Lower lobe of right lung (tissue), 2 donors: ENCODE measurements around the gene SSU72. TPM values are rescaled to one million over a fixed set of nuclear protein-coding genes. Genes with fewer than 3 reads are reported as not detected.
"Not testable (repeated sequence)": the region's sequence is repeated elsewhere in the genome, so short reads cannot be mapped to it uniquely, and the experiment has no call there.

Experiments used
- ATAC-seq, 2 donors: fragments of 200-7000 bp; cut with Tn5 transposase; one replicate each; pipeline ENCODE4 v1.9.1; 2020 to 2022; ENCODE audit warnings: mild to moderate bottlenecking in 2 of 2, moderate library complexity in 2 of 2
- DNase-seq: peaks from one replicate; pipeline ENCODE4 v3.0.0-alpha.2; 2020
- H3K27ac ChIP-seq: fragments of 200-600 bp; one replicate; pipeline ENCODE4 v1.8.0; 2022
- H3K27me3 ChIP-seq: fragments of 200-600 bp; one replicate; pipeline ENCODE4 v1.8.0; 2022; ENCODE audit warnings: low read depth
- H3K36me3 ChIP-seq: fragments of 200-600 bp; one replicate; pipeline ENCODE4 v1.8.0; 2022; ENCODE audit warnings: mild to moderate bottlenecking
- H3K4me1 ChIP-seq: fragments of 200-600 bp; one replicate; pipeline ENCODE4 v1.8.0; 2022
- H3K4me3 ChIP-seq: fragments of 200-600 bp; one replicate; pipeline ENCODE4 v1.8.0; 2022; ENCODE audit warnings: mild to moderate bottlenecking
- H3K9me3 ChIP-seq: fragments of 200-600 bp; one replicate; pipeline ENCODE4 v1.8.0; 2022
- intact Hi-C: fragments of 100-400 bp; cut with DNase I; formaldehyde crosslinking; loops from one replicate; pipeline ENCODE4 v1.11.0; 2022
- total RNA-seq: library from RNA; stranded (reverse); fragmentation: NEBNext Ultra II Directional; extraction: Animal tissue kit (Norgen Biotek cat#: 25700); gene quantifications from one replicate; pipeline ENCODE4 v1.2.1, GENCODE V29; 2021
- TF ChIP-seq, protein P1 (sequence below): fragments of 200-600 bp; IDR thresholded peaks from one replicate; pipeline ENCODE4 v1.8.0; 2022; ENCODE audit warnings: antibody characterized with exemption, mild to moderate bottlenecking
- donor health status: DM: no; HTN: yes; CAD: no; lungs with severe emphysema.

The SSU72 gene
- total RNA-seq, 1 donor from 2014 or later: 123 TPM

- no peak overlapping the region for H3K4me3 ChIP-seq
- no peaks in the 10 kb centered on the region for H3K27me3 ChIP-seq
- peaks cover 44% of the 10 kb centered on the region for H3K36me3 ChIP-seq
- TF ChIP-seq, protein P1, sequence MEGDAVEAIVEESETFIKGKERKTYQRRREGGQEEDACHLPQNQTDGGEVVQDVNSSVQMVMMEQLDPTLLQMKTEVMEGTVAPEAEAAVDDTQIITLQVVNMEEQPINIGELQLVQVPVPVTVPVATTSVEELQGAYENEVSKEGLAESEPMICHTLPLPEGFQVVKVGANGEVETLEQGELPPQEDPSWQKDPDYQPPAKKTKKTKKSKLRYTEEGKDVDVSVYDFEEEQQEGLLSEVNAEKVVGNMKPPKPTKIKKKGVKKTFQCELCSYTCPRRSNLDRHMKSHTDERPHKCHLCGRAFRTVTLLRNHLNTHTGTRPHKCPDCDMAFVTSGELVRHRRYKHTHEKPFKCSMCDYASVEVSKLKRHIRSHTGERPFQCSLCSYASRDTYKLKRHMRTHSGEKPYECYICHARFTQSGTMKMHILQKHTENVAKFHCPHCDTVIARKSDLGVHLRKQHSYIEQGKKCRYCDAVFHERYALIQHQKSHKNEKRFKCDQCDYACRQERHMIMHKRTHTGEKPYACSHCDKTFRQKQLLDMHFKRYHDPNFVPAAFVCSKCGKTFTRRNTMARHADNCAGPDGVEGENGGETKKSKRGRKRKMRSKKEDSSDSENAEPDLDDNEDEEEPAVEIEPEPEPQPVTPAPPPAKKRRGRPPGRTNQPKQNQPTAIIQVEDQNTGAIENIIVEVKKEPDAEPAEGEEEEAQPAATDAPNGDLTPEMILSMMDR: no peak
- no peak overlapping the region for H3K27ac ChIP-seq
- DNase-seq: no peak
- ATAC-seq: no peak
- H3K9me3 ChIP-seq: no peaks in the 10 kb centered on the region
- intact Hi-C loops: no loop called here
- H3K4me1 ChIP-seq: no peaks in the 10 kb centered on the region
Observed at GRCh38 chr1:1521331-1521730, 53.3 kb downstream of the SSU72 start.

DNA sequence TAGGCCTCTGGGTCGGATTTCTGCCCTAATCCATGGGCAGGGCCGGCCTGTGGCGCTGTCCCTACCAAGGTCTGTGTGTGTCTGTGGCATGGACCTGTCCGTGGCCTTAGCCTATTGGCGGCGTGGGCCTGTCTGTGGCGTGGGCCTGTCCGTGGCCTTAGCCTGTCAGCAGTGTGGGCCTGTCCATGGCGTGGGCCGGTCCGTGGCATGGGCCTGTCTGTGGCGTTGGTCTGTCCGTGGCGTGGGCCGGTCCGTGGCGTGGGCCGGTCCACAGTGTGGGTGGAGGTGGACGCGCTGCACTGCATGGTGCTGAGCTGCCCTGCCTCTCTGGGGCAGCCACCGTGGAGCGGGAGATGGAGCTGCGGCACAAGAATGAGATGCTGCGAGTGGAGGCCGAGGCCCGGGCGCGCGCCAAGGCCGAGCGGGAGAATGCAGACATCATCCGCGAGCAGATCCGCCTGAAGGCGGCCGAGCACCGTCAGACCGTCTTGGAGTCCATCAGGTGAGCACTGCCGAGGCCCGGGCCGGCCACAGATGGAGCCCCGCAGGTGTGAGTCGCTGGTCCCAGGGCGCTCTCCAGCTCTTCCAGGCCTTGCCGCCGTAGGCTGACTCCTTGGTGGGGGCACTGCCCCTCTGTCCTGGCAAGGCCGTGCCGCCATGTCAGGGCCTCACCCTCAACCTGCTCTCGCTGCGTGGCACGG lies 54.7 kb downstream of the SSU72 start:
- DNase-seq, H3K27ac ChIP-seq, H3K27me3 ChIP-seq, H3K4me1 ChIP-seq, H3K4me3 ChIP-seq, intact Hi-C loops, H3K9me3 ChIP-seq: not testable (repeated sequence)
- ATAC-seq: peak; percentile 4 to 8
- peaks cover 35% of the 10 kb centered on the region for H3K36me3 ChIP-seq

DNA sequence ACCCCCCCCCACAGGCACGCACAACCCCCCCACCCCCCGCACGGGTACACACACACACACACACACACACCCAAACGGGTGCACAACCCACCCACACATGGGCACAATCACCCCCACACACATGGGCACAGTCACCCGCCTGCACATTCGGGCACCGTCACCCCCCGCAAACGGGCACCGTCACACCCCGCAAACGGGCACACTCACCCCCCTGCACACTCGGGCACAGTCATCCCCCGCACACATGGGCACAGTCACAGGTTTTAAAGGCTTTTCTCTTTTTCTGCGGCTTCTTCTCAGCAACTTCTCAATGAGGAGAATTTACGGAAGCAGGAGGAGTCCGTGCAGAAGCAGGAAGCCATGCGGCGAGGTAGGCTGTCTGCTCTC lies 56.0 kb downstream of the SSU72 start:
- H3K36me3 ChIP-seq: peaks cover 33% of the 10 kb centered on the region
- intact Hi-C loops, DNase-seq, ATAC-seq, H3K4me3 ChIP-seq, H3K27me3 ChIP-seq, H3K9me3 ChIP-seq, H3K27ac ChIP-seq, H3K4me1 ChIP-seq: not testable (repeated sequence)

DNA sequence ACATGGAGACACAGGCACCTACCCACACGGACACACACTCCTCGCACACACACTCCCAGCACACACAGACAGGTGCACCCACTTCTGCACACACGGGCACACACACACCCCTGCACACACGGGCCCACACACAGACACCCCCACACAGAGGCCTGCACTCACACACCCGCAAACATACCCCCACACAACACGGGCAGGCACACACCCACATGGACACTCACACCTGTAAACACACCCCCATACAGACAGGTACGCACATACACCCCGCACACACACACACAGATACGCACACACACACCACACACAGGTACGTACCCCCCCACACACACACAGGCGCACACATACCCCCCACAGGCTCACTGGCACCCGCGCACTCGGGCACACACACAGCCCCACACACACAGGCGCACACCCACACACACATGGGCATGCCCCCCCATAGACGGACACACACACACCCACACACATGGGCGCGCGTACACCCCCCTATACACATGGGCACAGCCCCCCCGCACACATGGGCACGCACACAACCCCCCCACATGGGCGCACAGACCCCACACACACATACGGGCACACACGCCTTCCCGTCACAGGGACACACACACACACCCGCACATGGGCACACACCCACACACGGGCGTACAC lies 56.6 kb downstream of the SSU72 start:
- H3K4me1 ChIP-seq: no peaks in the 10 kb centered on the region
- no peak overlapping the region for H3K27ac ChIP-seq
- H3K4me3 ChIP-seq: no peak overlapping the region
- no peaks in the 10 kb centered on the region for H3K9me3 ChIP-seq
- no peak for ATAC-seq
- DNase-seq: no peak
- peaks cover 33% of the 10 kb centered on the region for H3K36me3 ChIP-seq
- intact Hi-C loops: no loop called here
- no peaks in the 10 kb centered on the region for H3K27me3 ChIP-seq
- TF ChIP-seq, protein P1: no peak

DNA sequence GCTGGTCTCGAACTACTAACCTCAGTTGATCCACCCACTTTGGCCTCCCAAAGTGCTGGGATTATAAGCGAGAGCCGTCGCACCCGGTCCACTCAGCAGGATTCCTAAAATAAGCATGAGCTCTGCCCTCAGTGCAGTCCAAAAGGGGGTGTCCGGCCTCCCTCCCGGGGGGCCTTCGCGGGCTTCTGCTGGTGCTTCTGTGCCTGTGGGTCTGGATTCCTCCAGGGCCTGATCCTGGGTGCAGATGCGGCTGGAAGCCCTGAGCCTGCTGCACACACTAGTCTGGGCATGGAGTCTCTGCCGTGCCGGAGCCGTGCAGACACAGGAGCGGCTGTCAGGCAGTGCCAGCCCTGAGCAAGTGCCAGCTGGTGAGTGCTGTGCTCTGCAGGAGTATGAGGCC lies 57.7 kb downstream of the SSU72 start:
- intact Hi-C loops, H3K27ac ChIP-seq, H3K4me3 ChIP-seq, DNase-seq, H3K9me3 ChIP-seq, ATAC-seq, H3K4me1 ChIP-seq, H3K27me3 ChIP-seq: not testable (repeated sequence)
- H3K36me3 ChIP-seq: peaks cover 31% of the 10 kb centered on the region

- ATAC-seq, DNase-seq, intact Hi-C loops, H3K27me3 ChIP-seq, H3K27ac ChIP-seq, H3K4me3 ChIP-seq, H3K4me1 ChIP-seq, H3K9me3 ChIP-seq: not testable (repeated sequence)
- peaks cover 12% of the 10 kb centered on the region for H3K36me3 ChIP-seq
Observed at GRCh38 chr1:1514376-1514775, 60.3 kb downstream of the SSU72 start.

DNA sequence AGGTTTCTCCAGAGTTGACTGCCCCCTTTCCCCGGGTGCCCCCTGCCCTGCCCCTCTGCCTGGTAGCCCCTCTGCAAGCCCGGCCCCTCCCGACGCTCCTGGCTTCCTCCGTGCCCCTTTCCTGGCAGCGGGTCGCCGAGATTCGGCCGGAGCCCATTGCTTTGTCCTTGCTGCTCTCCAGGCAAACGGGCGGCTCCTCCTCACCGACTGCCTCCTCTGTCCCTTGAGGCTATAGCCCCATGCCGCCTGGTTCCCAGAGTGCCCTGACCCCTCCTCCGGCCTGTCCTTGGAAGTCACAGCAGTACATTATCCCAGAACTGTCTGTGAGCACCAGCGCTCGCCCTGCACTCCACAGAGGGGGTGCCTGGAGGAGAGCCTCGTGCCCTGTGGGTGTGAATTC lies 61.0 kb downstream of the SSU72 start:
- intact Hi-C loops, ATAC-seq, H3K4me1 ChIP-seq, H3K36me3 ChIP-seq, H3K27ac ChIP-seq, DNase-seq, H3K4me3 ChIP-seq, H3K27me3 ChIP-seq, H3K9me3 ChIP-seq: not testable (repeated sequence)

DNA sequence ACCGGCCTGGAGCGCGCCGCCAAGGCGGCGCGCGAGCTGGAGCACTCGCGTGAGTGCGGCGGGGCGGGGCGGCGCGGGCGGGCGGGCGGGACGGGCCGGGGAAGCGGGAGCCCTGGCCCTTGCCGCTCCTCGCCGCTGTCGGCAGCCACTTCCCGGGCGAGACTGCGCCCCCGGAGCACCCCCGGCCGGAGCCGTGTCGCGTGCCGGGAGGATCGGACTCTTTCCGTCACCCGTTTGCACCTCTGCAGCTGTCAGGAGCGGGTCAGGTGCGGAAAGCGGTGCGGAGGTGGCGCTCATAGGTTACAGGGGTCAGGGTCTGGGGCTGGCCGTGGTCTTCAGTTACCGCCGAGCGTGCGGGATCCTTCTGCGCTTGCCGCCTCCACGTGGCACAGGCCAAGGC lies 62.2 kb downstream of the SSU72 start:
- intact Hi-C loops, H3K4me1 ChIP-seq, DNase-seq, H3K9me3 ChIP-seq, ATAC-seq, H3K36me3 ChIP-seq, H3K27me3 ChIP-seq: not testable (repeated sequence)
- Histone ChIP-seq H3K4me3 (peak overlapping the region; percentile 97), H3K27ac (peak overlapping the region; percentile 18)
